Measurements from ENCODE around the gene C17orf107. TPM values are rescaled to one million over a fixed set of nuclear protein-coding genes. Genes with fewer than 3 reads are reported as not detected.

The C17orf107 gene
- total and polyA plus RNA-seq, 8 donors, result 1.9 to 6.9 (median 2.9) TPM

DNA sequence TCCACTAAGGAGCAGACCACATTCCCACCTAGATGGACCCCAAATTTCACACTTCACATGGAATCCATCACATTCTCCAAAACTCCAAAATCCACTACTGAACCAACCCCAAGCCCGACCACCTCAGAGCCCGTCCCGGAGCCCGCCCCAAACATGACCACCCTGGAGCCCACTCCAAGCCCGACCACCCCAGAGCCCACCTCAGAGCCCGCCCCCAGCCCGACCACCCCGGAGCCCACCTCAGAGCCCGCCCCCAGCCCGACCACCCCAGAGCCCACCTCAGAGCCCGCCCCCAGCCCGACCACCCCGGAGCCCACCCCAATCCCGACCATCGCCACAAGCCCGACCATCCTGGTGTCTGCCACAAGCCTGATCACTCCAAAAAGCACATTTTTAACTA, 34.3 kb downstream of the C17orf107 start:
- DNase-seq, result no peak
- no peak for ATAC-seq
- H3K27me3 ChIP-seq, result no peaks in the 10 kb centered on the region
- H3K4me3 ChIP-seq, result no peak overlapping the region
- no peak for FAIRE-seq
- TF ChIP-seq CTCF (IDR thresholded peaks at IDR 0.05), result no peak
- 64 to 79% methylated on average over 15 to 16 of the region's 16 CpGs for WGBS, 2 donors
- no peak overlapping the region for H3K27ac ChIP-seq
- H3K4me1 ChIP-seq, result peaks cover 0 to 6% (median 2%) of the 10 kb centered on the region in 3 donors
- intact Hi-C loops (cut with DNase I), result loop anchor here in 1 of 3 donors (10.0 kb wide), 1 partner anchor 51 kb away; the partner anchor contains the start of gene CAMTA2
- H3K9me3 ChIP-seq, result no peaks in the 10 kb centered on the region
- peaks cover 0 to 7% (median 6%) of the 10 kb centered on the region in 3 donors for H3K36me3 ChIP-seq

GRCh38 chr17:4934173-4934979, 35.0 kb downstream of the C17orf107 start:
- ATAC-seq (peak in 3 of 4 donors; percentile 47 to 57 (median 50)), FAIRE-seq (no peak), DNase-seq (peak in 4 of 6 donors; percentile 33 to 73 (median 60))
- H3K4me1 ChIP-seq, result peaks cover 0 to 12% (median 7%) of the 10 kb centered on the region in 3 donors
- no peak overlapping the region for H3K27ac ChIP-seq
- H3K27me3 ChIP-seq, result no peaks in the 10 kb centered on the region
- no peak overlapping the region for H3K4me3 ChIP-seq
- no peak for TF ChIP-seq CTCF (IDR thresholded peaks at IDR 0.05)
- peaks cover 0 to 7% (median 6%) of the 10 kb centered on the region in 3 donors for H3K36me3 ChIP-seq
- H3K9me3 ChIP-seq, result no peaks in the 10 kb centered on the region
- 17 to 21% methylated on average over 14 of the region's 14 CpGs for WGBS, 2 donors
- intact Hi-C loops (cut with DNase I), result loop anchor here in 1 of 3 donors (10.0 kb wide), 1 partner anchor 50 kb away; the partner anchor contains the start of gene CAMTA2

DNA sequence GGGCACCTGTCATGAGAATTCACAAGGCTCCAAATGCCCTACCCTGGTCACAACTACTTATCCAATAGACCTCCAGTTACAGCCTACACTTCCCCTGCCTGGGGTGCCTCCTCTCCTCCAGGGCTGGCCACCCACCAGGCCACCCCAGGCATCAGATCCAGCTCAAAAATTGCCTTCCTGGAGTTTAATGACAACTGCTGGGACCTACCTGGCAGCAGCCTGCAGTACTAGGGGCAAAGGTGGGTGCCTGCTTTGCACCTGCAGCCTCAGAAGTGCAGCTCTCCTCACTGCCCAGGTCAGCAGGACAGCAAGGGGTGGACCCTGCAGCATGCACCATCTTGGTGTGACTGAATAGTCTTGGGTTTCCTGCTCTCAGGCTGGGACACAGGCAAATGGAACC, 36.3 kb downstream of the C17orf107 start:
- Histone ChIP-seq H3K36me3 (peaks cover 0 to 7% (median 6%) of the 10 kb centered on the region in 3 donors), H3K9me3 (no peaks in the 10 kb centered on the region), H3K4me1 (peaks cover 0 to 12% (median 7%) of the 10 kb centered on the region in 3 donors), H3K4me3 (no peak overlapping the region), H3K27me3 (no peaks in the 10 kb centered on the region), H3K27ac (no peak overlapping the region)
- no peak for TF ChIP-seq CTCF (IDR thresholded peaks at IDR 0.05)
- peak in 1 of 6 donors; percentile 15 for DNase-seq
- intact Hi-C loops (cut with DNase I), result loop anchor here in 1 of 3 donors (10.0 kb wide), 1 partner anchor 49 kb away; the partner anchor contains the start of gene CAMTA2
- no peak for ATAC-seq
- FAIRE-seq, result no peak

- WGBS, 2 donors, result 86 to 89% methylated on average over 3 of the region's 3 CpGs
- no peaks in the 10 kb centered on the region for H3K9me3 ChIP-seq
- FAIRE-seq (no peak), DNase-seq (peak in 1 of 6 donors; percentile 38), ATAC-seq (no peak)
- intact Hi-C loops (cut with DNase I), result loop anchor here in 1 of 3 donors (10.0 kb wide), 1 partner anchor 48 kb away; the partner anchor contains the start of gene CAMTA2
- TF ChIP-seq CTCF (IDR thresholded peaks at IDR 0.05), result no peak
- H3K27me3 ChIP-seq, result no peaks in the 10 kb centered on the region
- peaks cover 4 to 17% (median 11%) of the 10 kb centered on the region in 3 donors for H3K4me1 ChIP-seq
- H3K36me3 ChIP-seq, result peaks cover 0 to 7% (median 6%) of the 10 kb centered on the region in 3 donors
- H3K4me3 ChIP-seq, result no peak overlapping the region
- H3K27ac ChIP-seq, result no peak overlapping the region
Measured at GRCh38 chr17:4936436-4936835, 37.1 kb downstream of the C17orf107 start.
